ENCODE results near the gene RGS3. TPM values are rescaled to one million over a fixed set of nuclear protein-coding genes. Genes with fewer than 3 reads are reported as not detected.

RGS3 gene
- total and polyA plus RNA-seq, 2 donors (not counting 3 experiments of a cell fraction or from before 2014, with no cell fraction given): 356 to 416 TPM

GRCh38 chr9:113580954-113581311, 117.4 kb downstream of the RGS3 start:
- Histone ChIP-seq H3K4me2 (ENCODE audit: insufficient read depth, low read length) (no peak overlapping the region), H4K20me1 (replicated peaks; ENCODE audit: control insufficient read depth, extremely low read depth, insufficient read depth, low read length) (no peaks in the 10 kb centered on the region), H3K9ac (replicated peaks; ENCODE audit: extremely low read depth, insufficient read depth, low read length) (no peak overlapping the region), H2AFZ (ENCODE audit: low read depth, low read length) (no peak overlapping the region), H3K9me3 (replicated peaks; ENCODE audit: control insufficient read depth, insufficient read depth, low read length) (no peaks in the 10 kb centered on the region), H3K27ac (ENCODE audit: insufficient read depth, low read depth, low read length) (no peak overlapping the region), H3K79me2 (ENCODE audit: control insufficient read depth, insufficient read depth, low read length) (peaks cover 19% of the 10 kb centered on the region), H3K36me3 (ENCODE audit: control insufficient read depth in 2 of 2, extremely low read depth in 1 of 2, insufficient read depth in 2 of 2, low read length in 2 of 2) (peaks cover 5 to 39% of the 10 kb centered on the region in 2 experiments), H3K27me3 (ENCODE audit: control insufficient read depth in 2 of 2, insufficient read depth in 2 of 2, low read length in 2 of 2) (no peaks in the 10 kb centered on the region), H3K4me3 (replicated peaks in 1 of 3; ENCODE audit: insufficient read depth in 1 of 3, low read depth in 1 of 3, low read length in 3 of 3) (no peak overlapping the region), H3K4me1 (ENCODE audit: control insufficient read depth, extremely low read depth, insufficient read depth, low read length) (peaks cover 48% of the 10 kb centered on the region), H3K9me1 (replicated peaks; ENCODE audit: control insufficient read depth, extremely low read depth, insufficient read depth, low read length) (no peaks in the 10 kb centered on the region)
- dilution Hi-C loops (cut with MboI; ENCODE audit: extremely low pct_ligation_motif_present, low sequenced_read_pairs): no loop called here
- no peak for FAIRE-seq
- POLR2A ChIA-PET: no interaction called here
- intact Hi-C loops (cut with micrococcal nuclease): no loop called here
- CTCF ChIA-PET: interaction anchor here (1.9 to 3.6 kb wide), 4 partner anchors 11 to 135 kb away, joined by 6 to 32 read pairs (median 17); no protein-coding TSS in a partner anchor
- DNase-seq (ENCODE audit: low read depth, low spot score): no peak
- no peak for TF ChIP-seq EZH2 (IDR thresholded peaks at IDR 0.05; ENCODE audit: borderline replicate concordance, low read depth, low read length, severe bottlenecking)
- no peak for TF ChIP-seq MYC (IDR thresholded peaks at IDR 0.05; ENCODE audit: low read depth, low read length)
- TF ChIP-seq POLR2AphosphoS5 (IDR thresholded peaks at IDR 0.05; ENCODE audit: insufficient read depth, low read depth, low read length): no peak
- no peak for TF ChIP-seq FOS (IDR thresholded peaks at IDR 0.05; ENCODE audit: borderline replicate concordance, insufficient read depth, low read length)
- no peak for TF ChIP-seq GATA2 (IDR thresholded peaks at IDR 0.05; ENCODE audit: insufficient read depth, insufficient read length, low read depth, low read length)
- TF ChIP-seq MAX (IDR thresholded peaks at IDR 0.05; ENCODE audit: insufficient read depth, insufficient read length): no peak
- TF ChIP-seq POLR2A (IDR thresholded peaks at IDR 0.05; ENCODE audit: low read depth, low read length): no peak
- no peak for TF ChIP-seq CTCF (IDR thresholded peaks at IDR 0.05; ENCODE audit: extremely low read depth in 1 of 2, insufficient read depth in 1 of 2, low read depth in 1 of 2, low read length in 2 of 2)
- no peak for TF ChIP-seq JUN (IDR thresholded peaks at IDR 0.05; ENCODE audit: borderline replicate concordance, insufficient read depth, insufficient read length, low read depth)
- BruUV-seq (replicated peaks): no TSS peak
